Sciatic nerve (tissue), 2 donors: ENCODE data around the gene HTR3D. TPM values are rescaled to one million over a fixed set of nuclear protein-coding genes. Genes with fewer than 3 reads are reported as not detected.
"Not testable (repeated sequence)": the region's sequence is repeated elsewhere in the genome, so short reads cannot be mapped to it uniquely, and the experiment has no call there.

ENCODE experiments used
- ATAC-seq: fragments of 200-7000 bp; cut with Tn5 transposase; one replicate; pipeline ENCODE4 v1.9.1; 2020; ENCODE audit warnings: mild to moderate bottlenecking, moderate library complexity
- DNase-seq: peaks from one replicate; pipeline ENCODE4 v3.0.0-alpha.2; 2020; ENCODE audit warnings: low spot score
- intact Hi-C: fragments of 100-400 bp; cut with DNase I; formaldehyde crosslinking; loops from one replicate; pipeline ENCODE4 v1.14.2; 2022
- total RNA-seq: library from RNA; stranded (reverse); fragmentation: NEBNext Ultra II Directional; extraction: Animal tissue kit (Norgen Biotek cat#: 25700); gene quantifications from one replicate; pipeline ENCODE4 v1.2.1, GENCODE V29; 2021
- donor health status: DM: no; HTN: no; CAD: no.
- donor health status: DM: no; HTN: no; CAD: no.

The HTR3D gene
- total RNA-seq, 1 donor from 2014 or later = not detected

DNA sequence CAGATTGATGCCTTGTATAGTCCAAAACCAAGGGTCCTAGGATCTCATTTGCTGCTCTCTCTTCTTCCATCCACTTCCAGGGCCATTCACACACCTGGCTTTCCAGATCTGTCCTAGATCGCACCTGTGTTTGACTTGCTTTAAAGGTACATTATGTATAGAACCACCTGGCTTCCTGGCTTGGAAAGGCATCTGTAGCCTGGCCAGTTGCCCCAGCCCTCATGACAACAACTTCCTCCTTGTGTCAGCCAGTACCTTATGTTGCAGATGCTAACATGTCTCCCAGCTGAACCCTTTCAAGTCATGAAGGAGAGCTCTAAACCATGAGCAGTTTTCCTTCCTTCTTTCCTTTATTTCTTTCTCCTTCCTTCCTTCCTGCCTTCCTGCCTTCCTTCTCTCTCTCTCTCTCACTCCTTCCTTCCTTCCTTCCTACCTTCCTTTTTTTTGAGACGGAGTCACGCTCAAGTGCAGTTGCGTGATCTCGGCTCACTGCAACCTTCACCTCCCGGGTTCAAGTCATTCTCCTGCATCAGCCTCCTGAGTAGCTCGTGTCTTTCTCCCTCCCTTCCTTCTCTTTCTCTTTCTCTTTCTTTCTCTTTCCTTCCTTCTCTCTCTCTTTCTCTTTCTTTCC lies 18.8 kb downstream of the HTR3D start:
- intact Hi-C loops = no loop called here
- no peak for ATAC-seq
- no peak for DNase-seq

DNA sequence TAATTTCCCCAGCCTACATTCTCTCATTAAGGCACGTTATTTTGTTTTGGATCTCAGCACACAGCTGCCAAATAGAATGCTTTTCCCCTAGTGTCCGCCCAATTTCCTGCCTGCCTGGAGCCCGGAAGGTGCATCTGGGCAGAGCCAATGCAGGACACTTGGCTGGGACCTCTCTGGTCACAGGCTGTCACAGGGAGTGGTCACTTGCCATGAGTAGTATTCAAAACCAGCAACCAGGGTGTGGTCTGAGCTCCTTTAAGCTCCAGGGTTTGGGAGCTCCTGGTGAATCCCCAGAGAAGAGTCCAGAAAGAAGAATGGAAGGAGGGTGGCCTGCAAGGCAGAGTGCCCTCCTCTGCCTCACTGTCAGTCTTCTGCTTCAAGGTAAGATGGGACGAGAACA lies 21.2 kb downstream of the HTR3D start, which contains the start of gene HTR3C:
Gene HTR3C (plus strand): TSS at position 281 of the 400 bp plus-strand sequence. CDS start 34 bp downstream, at position 315.
- ATAC-seq (no peak), DNase-seq (no peak)
- intact Hi-C loops = no loop called here

DNA sequence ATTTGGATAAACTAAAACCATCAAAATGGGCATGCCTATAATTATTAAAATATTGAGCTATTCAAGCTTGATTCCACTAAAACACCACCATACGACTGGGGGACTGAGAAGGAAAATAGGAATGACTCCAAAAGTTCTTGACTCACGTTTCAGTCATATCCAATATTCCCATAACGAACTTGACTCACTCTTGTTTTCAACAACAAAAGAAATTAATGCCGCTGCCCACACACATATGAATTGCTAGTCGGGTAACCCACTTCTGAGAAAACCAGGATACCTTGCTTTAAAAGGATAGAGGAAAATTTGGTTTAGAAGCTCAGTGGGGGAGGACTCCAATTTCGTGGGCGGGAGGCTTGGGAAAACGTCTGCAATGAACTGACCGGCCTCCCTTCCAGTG lies 26.5 kb downstream of the HTR3D start:
- DNase-seq (no peak), ATAC-seq (no peak)
- intact Hi-C loops = no loop called here

DNA sequence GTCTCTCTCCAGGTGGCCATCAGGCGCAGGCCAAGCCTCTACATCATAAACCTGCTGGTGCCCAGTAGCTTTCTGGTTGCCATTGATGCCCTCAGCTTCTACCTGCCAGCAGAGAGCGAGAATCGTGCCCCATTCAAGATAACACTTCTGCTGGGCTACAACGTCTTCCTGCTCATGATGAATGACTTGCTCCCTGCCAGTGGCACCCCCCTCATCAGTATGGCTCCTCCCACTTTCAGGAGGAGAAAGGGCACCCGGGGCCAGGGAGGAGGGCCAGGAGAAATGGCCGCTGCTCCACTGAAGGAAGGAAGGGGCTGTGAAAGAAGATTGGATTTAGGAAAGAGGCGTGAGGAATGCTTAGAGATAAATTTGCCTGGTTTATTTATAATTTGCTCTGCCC lies 27.9 kb downstream of the HTR3D start:
- ATAC-seq (no peak), DNase-seq (no peak)
- intact Hi-C loops = no loop called here

DNA sequence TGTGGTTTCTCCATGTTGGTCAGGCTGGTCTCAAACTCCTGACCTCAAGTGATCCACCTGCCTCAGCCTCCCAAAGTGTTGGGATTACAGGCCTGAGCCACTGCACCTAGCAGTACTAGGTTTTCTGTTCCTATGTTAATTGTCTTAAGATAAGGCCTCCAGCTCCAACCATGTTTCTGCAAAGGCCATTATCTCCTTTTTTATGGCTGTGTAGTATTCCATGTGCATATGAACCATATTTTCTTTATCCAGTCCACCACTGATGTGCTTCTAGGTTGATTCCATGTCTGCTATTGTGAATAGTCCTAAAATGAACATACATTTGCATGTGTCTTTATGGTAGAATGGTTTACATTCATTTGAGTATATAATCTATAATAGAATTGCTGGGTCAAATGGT lies 31.1 kb downstream of the HTR3D start:
- intact Hi-C loops = no loop called here
- no peak for DNase-seq
- ATAC-seq = no peak

DNA sequence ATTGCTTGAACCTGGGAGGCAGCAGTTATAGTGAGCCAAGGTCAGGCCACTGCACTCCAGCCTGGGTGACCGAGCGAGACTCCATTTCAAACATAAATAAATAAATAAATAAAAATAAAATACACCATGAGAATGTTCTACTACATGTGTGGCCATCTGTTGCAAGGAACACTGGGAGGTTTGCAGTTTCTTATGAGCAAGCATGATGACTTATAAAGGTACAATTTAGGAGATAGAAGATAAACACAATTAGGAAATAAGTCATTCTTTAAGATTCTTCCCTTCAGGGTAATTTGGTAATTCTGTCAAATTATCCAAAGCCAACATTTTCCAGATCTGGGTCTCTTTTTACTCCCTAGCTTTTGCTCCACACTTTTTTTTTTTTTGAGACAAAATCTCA lies 34.7 kb downstream of the HTR3D start:
- DNase-seq (no peak), ATAC-seq (no peak)
- intact Hi-C loops = no loop called here

DNA sequence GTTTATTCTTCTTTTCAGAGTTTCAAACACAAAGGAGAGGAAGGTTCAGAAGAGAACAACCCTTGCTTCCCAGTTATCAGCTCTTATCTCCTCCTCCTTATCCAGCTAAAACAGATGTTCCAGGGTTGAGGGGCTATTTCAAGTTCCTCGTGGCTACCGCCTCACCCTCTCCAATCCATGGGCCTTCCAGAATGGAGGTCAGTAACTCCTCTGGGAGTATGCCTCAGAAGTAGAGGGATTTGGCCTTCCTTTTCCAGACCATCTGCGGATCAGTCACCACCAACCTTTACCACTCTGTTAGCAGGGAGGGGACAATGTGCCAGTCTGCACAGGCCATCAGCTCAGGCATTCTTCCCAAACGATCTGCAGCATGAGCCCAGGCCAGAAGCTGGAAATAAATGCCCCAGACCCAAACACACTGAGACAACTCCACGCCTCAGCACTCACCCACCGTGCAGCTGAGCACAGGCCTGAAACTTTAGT lies 36.1 kb downstream of the HTR3D start:
- intact Hi-C loops = loop anchor here (1.0 kb wide), 1 partner anchor 35 kb away; no protein-coding TSS in a partner anchor
- no peak for DNase-seq
- no peak for ATAC-seq

DNA sequence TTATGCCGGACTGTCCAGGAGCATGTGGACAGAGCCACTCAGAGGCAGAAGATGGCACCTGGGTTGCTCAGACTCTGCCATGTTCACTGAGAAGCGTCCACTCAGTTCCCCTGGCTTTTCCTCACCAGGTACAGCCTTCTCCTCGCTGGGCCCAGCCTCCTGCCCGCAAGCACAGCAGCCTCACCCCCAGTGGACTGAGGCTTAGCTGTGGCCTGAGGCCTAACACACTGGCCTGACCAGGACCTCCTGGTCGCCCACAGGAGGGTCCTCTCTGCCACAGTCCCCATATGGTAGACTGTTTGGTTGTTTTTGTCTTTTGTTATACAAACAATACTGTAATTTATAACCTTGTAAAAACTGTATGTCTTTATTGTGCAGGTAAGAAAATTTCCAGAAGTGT lies 36.8 kb downstream of the HTR3D start:
- no peak for DNase-seq
- ATAC-seq = no peak
- intact Hi-C loops = no loop called here

DNA sequence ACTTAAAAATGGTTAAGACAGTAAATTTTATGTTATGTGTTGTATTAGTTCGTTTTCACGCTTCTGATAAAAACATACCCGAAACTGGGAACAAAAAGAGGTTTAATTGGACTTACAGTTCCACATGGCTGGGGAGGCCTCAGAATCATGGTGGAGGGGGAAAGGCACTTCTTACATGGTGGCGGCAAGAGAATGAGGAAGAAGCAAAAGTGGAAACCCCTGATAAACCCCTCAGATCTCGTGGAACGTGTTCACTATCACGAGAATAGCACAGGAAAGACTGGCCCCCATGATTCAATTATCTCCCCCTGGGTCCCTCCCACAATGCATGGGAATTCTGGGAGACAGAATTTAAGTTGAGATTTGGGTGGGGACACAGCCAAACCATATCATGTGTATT lies 39.6 kb downstream of the HTR3D start:
- DNase-seq, intact Hi-C loops, ATAC-seq: not testable (repeated sequence)

DNA sequence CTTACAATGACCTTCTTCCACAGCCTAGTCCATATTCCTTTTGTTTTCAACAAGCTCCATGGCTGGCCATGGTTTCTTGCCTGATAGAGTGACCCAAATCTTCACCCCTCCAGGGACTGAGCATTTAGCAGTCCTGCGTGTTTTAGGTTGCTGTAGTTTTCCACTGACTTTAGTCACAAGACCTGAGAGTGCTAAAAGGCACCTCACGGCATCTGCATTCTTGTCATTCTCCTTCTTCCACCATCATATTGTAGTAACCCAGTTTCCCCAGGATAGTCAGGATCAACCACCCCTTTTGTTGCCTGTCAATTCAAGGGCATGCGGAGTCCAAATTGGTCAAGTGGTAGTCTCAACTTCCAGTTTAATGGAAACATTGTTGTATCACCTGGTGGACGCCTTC lies 42.1 kb downstream of the HTR3D start:
- DNase-seq (no peak), ATAC-seq (no peak)
- intact Hi-C loops = no loop called here

DNA sequence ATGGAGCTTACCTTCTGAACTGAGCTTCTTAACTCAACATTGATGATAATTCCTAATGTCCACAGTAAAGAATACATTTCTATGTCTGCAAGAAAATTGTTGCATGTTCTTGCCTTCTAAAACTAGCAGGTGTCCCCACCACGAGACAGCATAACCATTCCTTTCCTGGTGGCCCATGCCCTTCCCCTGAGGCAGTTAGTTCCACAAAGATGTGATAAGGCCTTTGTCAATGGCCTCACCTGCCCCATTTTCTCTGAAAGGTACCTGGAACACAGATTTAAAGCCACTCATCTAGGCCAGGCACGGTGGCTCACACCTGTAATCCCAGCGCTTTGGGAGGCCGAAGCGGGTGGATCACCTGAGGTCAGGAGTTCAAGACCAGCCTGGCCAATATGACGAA lies 44.4 kb downstream of the HTR3D start:
- intact Hi-C loops = no loop called here
- DNase-seq (no peak), ATAC-seq (no peak)

DNA sequence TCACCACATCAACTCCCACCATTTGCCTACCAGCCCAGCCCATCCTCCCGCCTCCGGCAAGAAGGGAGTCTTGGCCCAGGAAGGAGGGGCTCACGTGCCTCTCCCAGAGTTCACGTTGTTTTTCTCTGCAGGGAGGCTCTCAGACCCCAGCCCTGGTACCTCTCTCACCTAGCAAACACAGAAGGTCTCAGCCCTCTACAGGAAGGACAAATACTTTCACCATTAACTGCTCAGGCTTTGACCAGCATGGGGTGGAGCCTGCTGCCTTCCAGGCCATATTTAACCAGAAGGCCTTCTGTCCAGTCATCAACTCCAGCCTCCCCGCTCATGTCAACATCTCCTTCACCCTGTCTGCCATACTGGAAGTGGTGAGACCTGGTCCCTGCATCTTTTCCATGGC lies 46.3 kb downstream of the HTR3D start:
- ATAC-seq = no peak
- DNase-seq = no peak
- intact Hi-C loops = no loop called here

DNA sequence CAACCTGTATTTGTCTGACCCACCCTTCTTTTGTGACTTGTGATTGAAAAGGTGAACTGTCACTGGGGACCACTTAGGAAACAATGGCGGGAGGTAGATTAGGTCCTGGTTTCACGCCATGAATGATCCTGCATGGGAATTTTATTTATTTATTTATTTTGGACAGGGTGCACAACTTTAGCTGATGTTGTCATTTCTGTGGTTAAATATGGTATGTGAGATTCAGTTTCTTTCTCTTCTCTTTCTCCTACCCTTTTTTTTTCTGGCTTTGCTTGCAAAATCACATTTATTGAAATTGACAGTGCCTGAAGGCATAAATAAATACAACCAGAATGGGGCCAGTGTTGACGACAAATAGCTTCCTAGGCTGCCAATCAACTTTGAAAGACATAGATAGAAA lies 47.3 kb downstream of the HTR3D start:
- ATAC-seq (no peak), DNase-seq (no peak)
- intact Hi-C loops = no loop called here

DNA sequence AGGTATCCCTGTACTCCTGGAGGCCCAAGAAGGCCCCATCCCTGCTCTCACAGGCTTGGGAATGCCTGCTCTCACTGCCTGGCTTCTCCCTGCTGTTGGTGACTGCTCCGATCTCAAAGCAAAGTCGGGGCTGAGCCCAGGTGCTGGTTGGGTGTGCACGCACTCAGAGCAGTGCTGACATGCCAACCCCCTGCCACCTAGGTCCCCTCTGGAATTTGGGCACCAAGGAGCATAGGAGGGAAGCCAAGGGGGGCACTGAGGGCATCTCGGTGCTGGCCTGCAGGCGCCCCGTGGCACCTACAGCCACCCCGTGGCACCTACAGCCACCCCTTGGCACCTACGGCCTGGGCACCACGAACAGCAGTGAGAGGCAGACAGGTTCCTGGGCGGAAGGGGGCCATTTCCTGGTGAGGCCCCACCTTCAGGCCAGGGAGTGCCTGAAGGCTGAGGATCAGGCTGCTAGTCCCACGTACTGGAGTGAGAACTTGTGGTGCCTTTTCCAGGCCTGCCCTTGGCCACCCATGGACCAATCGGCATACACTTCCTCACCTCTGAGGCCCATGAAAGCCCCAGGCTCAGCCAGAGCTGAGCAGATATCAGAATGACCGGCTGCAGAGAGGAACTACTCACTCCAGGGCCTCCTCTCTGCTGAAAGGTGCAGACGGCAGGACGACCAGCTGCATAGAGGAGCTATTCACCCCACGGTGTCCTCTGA lies 49.7 kb downstream of the HTR3D start:
- DNase-seq (no peak), ATAC-seq (no peak)
- intact Hi-C loops = no loop called here

DNA sequence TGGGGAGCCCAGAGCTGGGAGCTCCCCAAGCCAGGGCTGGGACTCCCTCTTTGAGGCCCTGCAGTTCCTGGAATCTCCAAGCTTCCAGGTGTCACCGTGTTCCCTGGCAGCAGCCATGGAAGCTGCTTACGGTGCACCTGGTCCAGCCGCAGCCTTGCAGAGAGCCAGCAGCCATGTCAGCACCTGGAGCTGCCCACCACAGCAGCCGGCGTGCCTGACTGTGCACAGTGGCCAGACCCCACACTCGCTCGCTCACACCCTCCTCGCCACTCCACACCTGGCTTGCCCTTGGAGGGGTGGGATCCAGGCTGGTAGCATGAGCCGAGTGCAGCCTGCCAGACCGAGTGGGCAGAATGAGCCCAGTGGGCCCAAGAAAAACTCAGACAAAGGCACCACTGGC lies 50.5 kb downstream of the HTR3D start:
- intact Hi-C loops = no loop called here
- DNase-seq = no peak
- no peak for ATAC-seq

DNA sequence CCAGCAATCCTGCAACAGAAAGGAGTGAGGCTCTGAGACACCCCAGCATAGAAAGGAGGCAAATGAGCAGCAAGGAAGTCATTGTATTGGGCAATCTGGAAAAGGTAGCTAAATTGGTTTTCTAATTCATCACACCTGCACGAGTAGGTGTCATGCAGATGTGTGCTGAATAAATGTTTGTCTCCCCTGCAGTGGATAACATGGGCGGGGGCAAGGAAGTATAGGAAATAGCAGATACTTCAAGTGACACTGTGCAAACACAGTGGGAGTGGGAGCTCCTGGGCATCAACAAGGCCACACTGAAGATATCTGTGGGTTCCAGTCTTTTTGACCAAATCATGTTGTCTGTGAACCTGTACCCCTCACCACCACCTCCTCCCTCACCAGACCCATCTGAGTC lies 50.9 kb downstream of the HTR3D start:
- ATAC-seq (no peak), DNase-seq (no peak)
- intact Hi-C loops = no loop called here

DNA sequence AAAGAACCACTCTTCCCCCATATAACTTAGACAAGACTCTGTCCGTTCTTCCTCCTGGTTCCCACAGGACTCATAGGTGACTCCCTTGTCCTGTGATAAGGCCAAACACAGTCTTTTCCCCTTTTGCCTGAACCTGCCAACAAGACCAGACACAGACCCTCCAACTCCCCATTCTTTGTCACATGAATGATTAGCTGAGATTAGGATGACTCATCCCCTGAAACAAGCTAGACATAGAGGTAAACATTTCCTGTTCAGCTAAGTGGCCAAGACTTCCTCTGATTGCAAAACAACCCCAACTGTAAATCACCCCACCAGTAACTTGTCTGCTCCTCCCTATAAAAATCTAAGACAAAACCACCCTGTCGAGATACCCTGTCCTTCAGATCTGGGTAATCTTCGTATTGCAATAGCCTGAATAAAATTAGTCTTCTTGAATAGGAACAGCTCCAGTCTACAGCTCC lies 53.9 kb downstream of the HTR3D start:
- DNase-seq = no peak
- intact Hi-C loops = no loop called here
- ATAC-seq = no peak
